OCI-LY7 (cell line): Measurements from ENCODE around the gene SLC7A7. TPM values are rescaled to one million over a fixed set of nuclear protein-coding genes. Genes with fewer than 3 reads are reported as not detected.
"Not testable (repeated sequence)": the region's sequence is repeated elsewhere in the genome, so short reads cannot be mapped to it uniquely, and the experiment has no call there.

Experiments used
- BruUV-seq: library from RNA; stranded (reverse); fragments of 400-500 nt; replicated peaks from 2 replicates; lab custom pipeline; 2021; lab: Mats Ljungman, UMichigan
- CTCF ChIA-PET: fragments of 300-600 bp; sonication (Branson Sonifier 250); formaldehyde crosslinking; loops from one replicate; lab custom pipeline; 2022; ENCODE audit warnings: antibody characterized with exemption; ENCODE audit not compliant: unreplicated experiment; lab: Charles Lee
- POLR2A ChIA-PET: fragments of 300-600 bp; sonication (Branson Sonifier 250); formaldehyde crosslinking; loops from one replicate; lab custom pipeline; 2022; ENCODE audit warnings: antibody characterized with exemption; lab: Charles Lee
- DNase-seq: peaks from one replicate; pipeline ENCODE4 v3.0.0-alpha.2; 2015; ENCODE audit warnings: low spot score
- H2AFZ ChIP-seq: fragments of 200-600 bp; sonication (generic), shearing (Covaris generic); 2 replicates; pipeline ENCODE4 v1.6.1; 2014; ENCODE audit warnings: mild to moderate bottlenecking, antibody characterized with exemption, low read length, moderate library complexity
- H3K27ac ChIP-seq: fragments of 200-600 bp; sonication (generic); 2 replicates; pipeline ENCODE4 v1.5.1; 2014; ENCODE audit warnings: mixed run types, low read depth, mild to moderate bottlenecking, moderate library complexity, low read length, inconsistent platforms; ENCODE audit not compliant: poor library complexity, severe bottlenecking
- H3K36me3 ChIP-seq: fragments of 200-600 bp; sonication (generic); 2 replicates; pipeline ENCODE4 v1.6.1; 2014; ENCODE audit warnings: mild to moderate bottlenecking, antibody characterized with exemption, low read length, moderate library complexity, mixed read lengths; ENCODE audit not compliant: insufficient read depth
- H3K4me1 ChIP-seq: fragments of 200-600 bp; sonication (generic); 2 replicates; pipeline ENCODE4 v1.5.1; 2014; ENCODE audit warnings: mild to moderate bottlenecking, low read length; ENCODE audit not compliant: insufficient read depth, poor library complexity, severe bottlenecking
- H3K4me2 ChIP-seq: fragments of 200-600 bp; sonication (generic); 2 replicates; pipeline ENCODE4 v1.6.1; 2014; ENCODE audit warnings: mild to moderate bottlenecking, low read length
- H3K4me3 ChIP-seq: fragments of 200-600 bp; sonication (generic); 2 replicates; pipeline ENCODE4 v1.5.1; 2014; ENCODE audit warnings: mild to moderate bottlenecking, low read depth, low read length; ENCODE audit not compliant: poor library complexity, severe bottlenecking
- H3K79me2 ChIP-seq: fragments of 200-600 bp; sonication (generic); 2 replicates; pipeline ENCODE4 v1.6.1; 2016; ENCODE audit warnings: low read depth, mild to moderate bottlenecking, low read length, moderate library complexity, mixed read lengths; ENCODE audit not compliant: insufficient read depth
- H3K9me2 ChIP-seq: fragments of 200-600 bp; sonication (generic); 2 replicates; pipeline ENCODE4 v1.6.1; 2016; ENCODE audit warnings: mild to moderate bottlenecking, low read length, mixed read lengths; ENCODE audit not compliant: insufficient read depth
- H3K9me3 ChIP-seq: fragments of 200-600 bp; sonication (generic); 2 replicates; pipeline ENCODE4 v1.6.1; 2014; ENCODE audit warnings: mild to moderate bottlenecking, mixed run types, low read length, mixed read lengths
- H4K20me1 ChIP-seq: fragments of 200-600 bp; sonication (generic); 2 replicates; pipeline ENCODE4 v1.6.1; 2014; ENCODE audit warnings: mild to moderate bottlenecking, antibody characterized with exemption, low read length, moderate library complexity, mixed read lengths; ENCODE audit not compliant: insufficient read depth
- EZH2phosphoT487 ChIP-seq: fragments of 200-600 bp; sonication (generic); IDR thresholded peaks from 2 replicates; pipeline ENCODE4 v1.6.1; 2018; ENCODE audit warnings: low read depth, borderline replicate concordance, mild to moderate bottlenecking, mixed run types, antibody characterized with exemption, low read length, moderate library complexity, mixed read lengths
- intact Hi-C: fragments of 100-400 bp; cut with micrococcal nuclease; formaldehyde crosslinking; loops from one replicate; pipeline ENCODE4 v1.10.0; 2022; ENCODE audit not compliant: unreplicated experiment
- total RNA-seq, 2 experiments: library from RNA; depleted of rRNA in 1 of 2; stranded (reverse); fragments of >200 nt in 1 of 2; shearing (Covaris generic) in 1 of 2; gene quantifications; 2 replicates each; pipeline ENCODE4 v1.2.3, GENCODE V29; 2014 to 2022
- TF ChIP-seq, protein P1 (sequence below): fragments of 200-600 bp; sonication (generic); conservative IDR thresholded peaks from 2 replicates; pipeline ENCODE4 v1.5.1; 2014; ENCODE audit warnings: mild to moderate bottlenecking, antibody characterized with exemption, low read length, moderate library complexity, mixed read lengths

SLC7A7 gene
- total RNA-seq, 2 experiments from 2014 or later, result 30.6 to 59.2 TPM

- H3K36me3 ChIP-seq, result no peaks in the 10 kb centered on the region
- no peaks in the 10 kb centered on the region for H3K9me2 ChIP-seq
- DNase-seq, result no peak
- no peaks in the 10 kb centered on the region for H4K20me1 ChIP-seq
- no peak overlapping the region for H3K4me2 ChIP-seq
- no peaks in the 10 kb centered on the region for H3K9me3 ChIP-seq
- ChIA-PET POLR2A (interaction anchor here (1.1 to 1.4 kb wide), 4 partner anchors 10 to 108 kb away, joined by 3 to 6 read pairs (median 3); partner anchors contain the start of gene LRP10), CTCF (no interaction called here)
- peaks cover 8% of the 10 kb centered on the region for H3K4me1 ChIP-seq
- intact Hi-C loops, result no loop called here
- H2AFZ ChIP-seq, result no peak overlapping the region
- no peaks in the 10 kb centered on the region for H3K79me2 ChIP-seq
- no peak overlapping the region for H3K27ac ChIP-seq
- TF ChIP-seq, protein P1, sequence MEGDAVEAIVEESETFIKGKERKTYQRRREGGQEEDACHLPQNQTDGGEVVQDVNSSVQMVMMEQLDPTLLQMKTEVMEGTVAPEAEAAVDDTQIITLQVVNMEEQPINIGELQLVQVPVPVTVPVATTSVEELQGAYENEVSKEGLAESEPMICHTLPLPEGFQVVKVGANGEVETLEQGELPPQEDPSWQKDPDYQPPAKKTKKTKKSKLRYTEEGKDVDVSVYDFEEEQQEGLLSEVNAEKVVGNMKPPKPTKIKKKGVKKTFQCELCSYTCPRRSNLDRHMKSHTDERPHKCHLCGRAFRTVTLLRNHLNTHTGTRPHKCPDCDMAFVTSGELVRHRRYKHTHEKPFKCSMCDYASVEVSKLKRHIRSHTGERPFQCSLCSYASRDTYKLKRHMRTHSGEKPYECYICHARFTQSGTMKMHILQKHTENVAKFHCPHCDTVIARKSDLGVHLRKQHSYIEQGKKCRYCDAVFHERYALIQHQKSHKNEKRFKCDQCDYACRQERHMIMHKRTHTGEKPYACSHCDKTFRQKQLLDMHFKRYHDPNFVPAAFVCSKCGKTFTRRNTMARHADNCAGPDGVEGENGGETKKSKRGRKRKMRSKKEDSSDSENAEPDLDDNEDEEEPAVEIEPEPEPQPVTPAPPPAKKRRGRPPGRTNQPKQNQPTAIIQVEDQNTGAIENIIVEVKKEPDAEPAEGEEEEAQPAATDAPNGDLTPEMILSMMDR, result no peak
- TF ChIP-seq EZH2phosphoT487, result no peak
- BruUV-seq, result no TSS peak
- H3K4me3 ChIP-seq, result no peak overlapping the region
Observed at GRCh38 chr14:22861651-22862050, 46.4 kb upstream of the SLC7A7 start.

DNA sequence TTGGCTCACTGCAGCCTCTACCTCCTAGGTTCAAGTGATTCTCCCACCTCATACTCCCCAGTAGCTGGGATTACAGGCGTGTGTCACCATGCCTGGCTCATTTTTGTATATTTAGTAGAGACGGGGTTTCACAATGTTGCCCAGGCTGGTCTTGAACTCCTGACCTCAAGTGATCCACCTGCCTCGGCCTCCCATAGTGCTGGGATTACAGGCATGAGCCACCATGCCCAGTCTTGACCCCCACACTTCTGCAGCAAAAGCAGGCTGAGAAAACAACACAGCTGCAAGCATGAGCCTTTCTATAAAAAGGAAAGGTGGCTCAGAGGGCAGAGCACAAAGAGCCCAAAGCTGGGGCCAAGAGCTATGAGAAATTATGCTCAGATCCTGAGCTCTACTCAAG lies 45.1 kb upstream of the SLC7A7 start:
- ChIA-PET POLR2A (interaction anchor here (0.6 to 1.5 kb wide), 12 partner anchors 11 to 509 kb away, joined by 3 to 9 read pairs (median 3); partner anchors contain the start of genes BCL2L2 and LRP10), CTCF (interaction anchor here (0.6 kb wide), 1 partner anchor 271 kb away, joined by 4 read pairs; no protein-coding TSS in a partner anchor)
- H4K20me1 ChIP-seq, DNase-seq, H3K36me3 ChIP-seq, H3K9me3 ChIP-seq, H3K9me2 ChIP-seq, H3K27ac ChIP-seq, intact Hi-C loops, BruUV-seq, H3K79me2 ChIP-seq, H3K4me3 ChIP-seq, H3K4me1 ChIP-seq, H2AFZ ChIP-seq, H3K4me2 ChIP-seq: not testable (repeated sequence)

- peaks cover 13% of the 10 kb centered on the region for H3K4me1 ChIP-seq
- no peaks in the 10 kb centered on the region for H4K20me1 ChIP-seq
- intact Hi-C loops, result no loop called here
- ChIA-PET POLR2A (no interaction called here), CTCF (no interaction called here)
- no peak overlapping the region for H3K27ac ChIP-seq
- H3K9me2 ChIP-seq, result no peaks in the 10 kb centered on the region
- no peak for TF ChIP-seq EZH2phosphoT487
- TF ChIP-seq, protein P1, result no peak
- BruUV-seq, result no TSS peak
- H2AFZ ChIP-seq, result no peak overlapping the region
- no peak overlapping the region for H3K4me2 ChIP-seq
- no peak overlapping the region for H3K4me3 ChIP-seq
- no peaks in the 10 kb centered on the region for H3K36me3 ChIP-seq
- H3K79me2 ChIP-seq, result no peaks in the 10 kb centered on the region
- H3K9me3 ChIP-seq, result no peaks in the 10 kb centered on the region
- no peak for DNase-seq
Observed at GRCh38 chr14:22856428-22856827, 41.2 kb upstream of the SLC7A7 start.
